Kidney epithelial cell (primary cell): ENCODE data around the gene HTRA1. TPM values are rescaled to one million over a fixed set of nuclear protein-coding genes. Genes with fewer than 3 reads are reported as not detected.

Experiments
- DNase-seq: peaks from one replicate; pipeline ENCODE4 v3.0.0-alpha.2; 2010; ENCODE audit warnings: low read depth
- H3K27me3 ChIP-seq: 2 replicates; pipeline ENCODE4 v1.6.0; 2011; ENCODE audit warnings: low read length; ENCODE audit not compliant: control insufficient read depth, insufficient read depth
- H3K36me3 ChIP-seq: 2 replicates; pipeline ENCODE4 v1.5.1; 2011; ENCODE audit warnings: low read length; ENCODE audit not compliant: control insufficient read depth, insufficient read depth
- H3K4me3 ChIP-seq: 2 replicates; pipeline ENCODE4 v1.5.1; 2011; ENCODE audit warnings: low read depth, mild to moderate bottlenecking, control low read depth, low read length
- total RNA-seq: library from RNA; depleted of rRNA; stranded (reverse); fragments of >200 nt; gene quantifications from 2 replicates; pipeline ENCODE4 v1.2.3, GENCODE V29; 2015
- TF ChIP-seq, protein P1 (sequence below): IDR thresholded peaks from 2 replicates; pipeline ENCODE4 v1.5.1; 2011; ENCODE audit warnings: mild to moderate bottlenecking, moderate library complexity, low read length, control low read depth, inconsistent platforms; ENCODE audit not compliant: insufficient read depth, poor library complexity, severe bottlenecking

The HTRA1 gene
- total RNA-seq, 1 donor from 2014 or later: 110 TPM

- H3K4me3 ChIP-seq: no peak overlapping the region
- TF ChIP-seq, protein P1, sequence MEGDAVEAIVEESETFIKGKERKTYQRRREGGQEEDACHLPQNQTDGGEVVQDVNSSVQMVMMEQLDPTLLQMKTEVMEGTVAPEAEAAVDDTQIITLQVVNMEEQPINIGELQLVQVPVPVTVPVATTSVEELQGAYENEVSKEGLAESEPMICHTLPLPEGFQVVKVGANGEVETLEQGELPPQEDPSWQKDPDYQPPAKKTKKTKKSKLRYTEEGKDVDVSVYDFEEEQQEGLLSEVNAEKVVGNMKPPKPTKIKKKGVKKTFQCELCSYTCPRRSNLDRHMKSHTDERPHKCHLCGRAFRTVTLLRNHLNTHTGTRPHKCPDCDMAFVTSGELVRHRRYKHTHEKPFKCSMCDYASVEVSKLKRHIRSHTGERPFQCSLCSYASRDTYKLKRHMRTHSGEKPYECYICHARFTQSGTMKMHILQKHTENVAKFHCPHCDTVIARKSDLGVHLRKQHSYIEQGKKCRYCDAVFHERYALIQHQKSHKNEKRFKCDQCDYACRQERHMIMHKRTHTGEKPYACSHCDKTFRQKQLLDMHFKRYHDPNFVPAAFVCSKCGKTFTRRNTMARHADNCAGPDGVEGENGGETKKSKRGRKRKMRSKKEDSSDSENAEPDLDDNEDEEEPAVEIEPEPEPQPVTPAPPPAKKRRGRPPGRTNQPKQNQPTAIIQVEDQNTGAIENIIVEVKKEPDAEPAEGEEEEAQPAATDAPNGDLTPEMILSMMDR: peak; percentile 32
- DNase-seq: no peak
These were observed 26.0 kb upstream of the HTRA1 start for GRCh38 chr10:122435212-122435827.

DNA sequence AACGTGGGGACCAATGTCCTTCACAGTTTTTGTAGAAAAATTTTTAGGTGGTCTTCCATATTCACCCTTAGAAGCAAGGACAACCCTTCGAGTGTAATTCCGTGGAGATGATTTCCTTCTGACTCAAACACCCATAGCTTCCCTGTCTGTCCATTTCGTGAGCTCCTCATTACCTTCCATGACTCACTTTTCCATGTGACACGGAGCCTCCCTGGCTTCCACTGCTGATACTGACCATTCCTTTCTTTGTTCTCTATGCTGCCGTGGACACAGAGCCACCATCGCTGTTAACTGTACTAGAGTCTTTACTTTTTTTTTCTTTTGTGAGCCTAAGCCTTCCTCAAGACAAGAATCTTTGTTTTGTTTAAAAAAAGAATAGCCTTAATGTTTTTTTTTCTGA, 19.4 kb upstream of the HTRA1 start:
- Histone ChIP-seq H3K36me3 (no peaks in the 10 kb centered on the region), H3K4me3 (no peak overlapping the region), H3K27me3 (no peaks in the 10 kb centered on the region)
- TF ChIP-seq, protein P1: no peak
- DNase-seq: peak; percentile 76

More at GRCh38 chr10:122435212-122435827, 26.0 kb upstream of the HTRA1 start:
- Histone ChIP-seq H3K36me3 (peaks cover 2% of the 10 kb centered on the region), H3K27me3 (no peaks in the 10 kb centered on the region)

GRCh38 chr10:122445469-122445868, 15.9 kb upstream of the HTRA1 start:
- DNase-seq: no peak
- Histone ChIP-seq H3K36me3 (no peaks in the 10 kb centered on the region), H3K27me3 (no peaks in the 10 kb centered on the region), H3K4me3 (no peak overlapping the region)
- TF ChIP-seq, protein P1: no peak

DNA sequence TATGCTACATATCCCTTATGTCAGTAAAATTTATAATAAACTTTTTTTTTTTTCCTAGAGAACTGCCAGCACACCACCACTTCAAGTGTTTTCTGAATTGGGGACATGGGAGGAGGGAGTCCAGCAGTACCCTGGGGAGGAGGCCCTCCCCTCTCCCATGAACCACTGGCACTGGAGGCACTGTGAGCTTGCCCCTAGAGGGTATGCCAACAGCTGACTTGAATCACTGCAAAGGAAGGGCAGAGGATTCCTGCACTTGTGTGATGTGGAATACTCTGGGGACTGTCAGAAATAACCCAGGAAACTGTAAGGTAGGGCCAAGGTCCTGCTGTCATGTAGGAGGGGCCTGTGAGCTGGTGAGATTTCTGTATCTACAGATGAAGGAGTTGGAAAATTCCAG, 15.4 kb upstream of the HTRA1 start:
- no peak for DNase-seq
- Histone ChIP-seq H3K27me3 (no peaks in the 10 kb centered on the region), H3K36me3 (no peaks in the 10 kb centered on the region), H3K4me3 (no peak overlapping the region)
- TF ChIP-seq, protein P1: no peak

GRCh38 chr10:122446668-122447423, 14.5 kb upstream of the HTRA1 start:
- TF ChIP-seq, protein P1: no peak
- H3K4me3 ChIP-seq: no peak overlapping the region
- no peaks in the 10 kb centered on the region for H3K27me3 ChIP-seq
- DNase-seq: no peak
- no peaks in the 10 kb centered on the region for H3K36me3 ChIP-seq
